Activated T-cell treated with anti-CD3 and anti-CD28 coated beads, Interleukin-2, amount 50 U/mL, for 48 hours (primary cell): Measurements from ENCODE around the gene ZNF8.
"Not testable (repeated sequence)": the region's sequence is repeated elsewhere in the genome, so short reads cannot be mapped to it uniquely, and the experiment has no call there.

Experiments
- DNase-seq, 2 experiments: peaks; one replicate each; pipeline ENCODE4 v3.0.0-alpha.2; 2020

The ZNF8 gene

GRCh38 chr19:58278541-58279041, at the start of gene ZNF8:
ZNF8 (plus strand) TSS chr19:58278955; CDS start chr19:58279082, 127 bp downstream.
- DNase-seq = peak; percentile 98

- DNase-seq = peak; percentile 51 to 52
Observed at GRCh38 chr19:58229255-58229639, 49.5 kb upstream of the ZNF8 start.

GRCh38 chr19:58237324-58237723, 41.4 kb upstream of the ZNF8 start:
- no peak for DNase-seq

- DNase-seq = no peak
Observed at GRCh38 chr19:58243351-58243750, 35.4 kb upstream of the ZNF8 start.

GRCh38 chr19:58248886-58249285, 29.9 kb upstream of the ZNF8 start:
- no peak for DNase-seq

- DNase-seq = no peak
Observed at GRCh38 chr19:58252102-58252685, 26.6 kb upstream of the ZNF8 start.

GRCh38 chr19:58258259-58258658, 20.5 kb upstream of the ZNF8 start:
- not testable (repeated sequence) for DNase-seq

GRCh38 chr19:58261600-58261967, 17.2 kb upstream of the ZNF8 start:
- no peak for DNase-seq

- DNase-seq = peak in 1 of 2 experiments; percentile 26
Observed at GRCh38 chr19:58261968-58262921, 16.5 kb upstream of the ZNF8 start.

GRCh38 chr19:58262922-58263296, 15.8 kb upstream of the ZNF8 start:
- DNase-seq = no peak

- no peak for DNase-seq
Observed at GRCh38 chr19:58265100-58265499, 13.7 kb upstream of the ZNF8 start.

GRCh38 chr19:58268344-58268743, 10.4 kb upstream of the ZNF8 start:
- no peak for DNase-seq

GRCh38 chr19:58274771-58275201, 4.0 kb upstream of the ZNF8 start:
- no peak for DNase-seq

GRCh38 chr19:58275564-58275963, 3.2 kb upstream of the ZNF8 start:
- DNase-seq = no peak

- no peak for DNase-seq
Observed at GRCh38 chr19:58277197-58277596, 1.6 kb upstream of the ZNF8 start.

- no peak for DNase-seq
Observed at GRCh38 chr19:58277748-58278540, 811 bp upstream of the ZNF8 start.

GRCh38 chr19:58279042-58279924, 528 bp downstream of the ZNF8 start:
- peak; percentile 60 to 66 for DNase-seq

- no peak for DNase-seq
Observed at GRCh38 chr19:58279925-58280316, 1.2 kb downstream of the ZNF8 start.

GRCh38 chr19:58284199-58284598, 5.4 kb downstream of the ZNF8 start:
- DNase-seq = no peak

- no peak for DNase-seq
Observed at GRCh38 chr19:58291943-58292342, 13.2 kb downstream of the ZNF8 start.

- no peak for DNase-seq
Observed at GRCh38 chr19:58294743-58295374, 16.1 kb downstream of the ZNF8 start.

GRCh38 chr19:58296104-58296503, 17.3 kb downstream of the ZNF8 start:
- DNase-seq = no peak
